ENCODE results near the gene SLC18A3.
A peak's percentile ranks its signal among the peaks of the same experiment; 100 is the strongest.

SLC18A3 gene

GRCh38 chr10:49610114-49610457 lies at the start of gene SLC18A3:
SLC18A3 (plus strand) TSS chr10:49610310; CDS start chr10:49610741, 431 bp downstream.
- DNase-seq = no peak

DNA sequence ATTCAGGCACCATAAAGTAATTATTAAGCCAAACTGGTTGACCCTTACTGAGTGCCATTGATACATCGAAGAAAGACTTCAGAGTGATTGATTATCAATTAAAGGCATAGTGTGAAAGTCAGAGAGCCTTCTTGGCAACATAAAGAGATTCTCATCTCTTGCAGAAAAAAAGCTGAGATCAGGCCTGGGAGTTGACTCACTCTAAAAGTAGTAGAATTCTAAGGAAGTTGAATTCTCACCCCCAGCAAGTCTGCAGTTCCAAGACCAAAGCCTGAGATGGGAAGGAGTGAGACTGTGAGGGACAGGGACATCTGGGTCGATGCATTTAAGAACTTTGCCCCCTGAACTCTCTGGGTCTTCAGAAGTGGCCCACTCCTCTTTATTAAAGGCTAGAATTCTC lies 49.6 kb upstream of the SLC18A3 start:
- no peak for DNase-seq

- DNase-seq = no peak
Observed at GRCh38 chr10:49562893-49563292, 47.2 kb upstream of the SLC18A3 start.

DNA sequence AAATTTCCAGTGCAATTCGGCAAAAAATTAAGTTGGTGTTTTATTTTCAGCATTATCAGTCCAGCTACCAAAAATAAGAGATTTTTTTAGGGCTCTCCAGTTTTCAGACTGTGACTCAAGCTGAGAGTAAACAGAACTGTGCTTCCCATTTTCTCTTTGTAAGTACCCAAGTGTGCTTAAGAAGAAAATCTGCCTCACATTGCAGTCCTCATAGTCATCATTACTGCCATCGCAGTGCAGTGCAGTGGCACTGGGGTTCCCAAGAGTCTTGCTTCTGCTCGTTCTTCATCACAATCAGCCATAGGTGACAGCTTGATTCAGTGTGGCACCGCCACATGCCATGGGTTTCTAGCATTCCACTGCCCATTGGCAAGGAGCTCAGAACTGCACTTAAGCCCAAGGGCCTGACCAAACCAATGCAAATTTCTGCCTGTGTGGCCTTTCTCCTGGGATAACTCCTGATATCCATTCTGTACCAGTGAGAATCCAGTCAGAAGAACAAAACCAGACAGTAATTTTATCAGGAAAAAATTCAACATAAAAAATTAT lies 45.6 kb upstream of the SLC18A3 start:
- DNase-seq = no peak

DNA sequence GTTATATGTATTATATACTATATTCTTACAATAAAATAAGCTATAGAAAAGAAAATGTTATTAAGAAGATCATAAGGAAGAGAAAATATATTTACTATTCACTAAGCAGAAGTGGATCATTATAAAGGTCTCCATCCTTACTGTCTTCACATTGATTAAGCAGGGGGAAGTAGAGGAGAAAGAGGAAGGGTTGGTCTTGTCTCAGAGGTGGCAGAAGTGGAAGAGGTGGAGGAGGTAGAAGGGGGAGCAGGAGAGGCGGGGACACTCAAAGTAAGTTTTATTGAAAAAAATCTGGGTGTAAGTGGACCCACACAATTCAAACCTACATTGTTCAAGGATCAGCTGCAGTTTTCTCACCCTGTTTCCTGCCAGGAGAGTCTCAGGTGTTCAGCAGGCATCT lies 42.3 kb upstream of the SLC18A3 start:
- DNase-seq = no peak

DNA sequence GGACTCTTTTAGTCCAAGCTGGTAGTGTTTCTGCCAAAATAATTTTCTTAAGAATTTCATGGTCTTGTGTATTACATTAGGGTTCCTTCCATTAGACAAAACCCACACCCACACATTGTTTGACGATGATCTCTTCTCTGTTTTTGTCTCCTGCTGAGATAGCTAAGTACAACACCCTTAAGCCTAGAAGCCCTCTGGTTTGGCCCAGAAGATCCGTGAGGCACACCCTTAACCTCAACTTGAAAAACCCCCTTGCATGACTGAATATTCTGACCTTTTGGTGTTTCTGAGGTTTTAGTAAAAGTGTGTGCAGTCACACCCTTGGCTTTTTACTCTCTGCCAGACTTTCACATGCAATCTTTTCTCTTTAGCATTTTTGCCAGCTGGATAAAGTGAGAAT lies 41.9 kb upstream of the SLC18A3 start:
- no peak for DNase-seq

DNA sequence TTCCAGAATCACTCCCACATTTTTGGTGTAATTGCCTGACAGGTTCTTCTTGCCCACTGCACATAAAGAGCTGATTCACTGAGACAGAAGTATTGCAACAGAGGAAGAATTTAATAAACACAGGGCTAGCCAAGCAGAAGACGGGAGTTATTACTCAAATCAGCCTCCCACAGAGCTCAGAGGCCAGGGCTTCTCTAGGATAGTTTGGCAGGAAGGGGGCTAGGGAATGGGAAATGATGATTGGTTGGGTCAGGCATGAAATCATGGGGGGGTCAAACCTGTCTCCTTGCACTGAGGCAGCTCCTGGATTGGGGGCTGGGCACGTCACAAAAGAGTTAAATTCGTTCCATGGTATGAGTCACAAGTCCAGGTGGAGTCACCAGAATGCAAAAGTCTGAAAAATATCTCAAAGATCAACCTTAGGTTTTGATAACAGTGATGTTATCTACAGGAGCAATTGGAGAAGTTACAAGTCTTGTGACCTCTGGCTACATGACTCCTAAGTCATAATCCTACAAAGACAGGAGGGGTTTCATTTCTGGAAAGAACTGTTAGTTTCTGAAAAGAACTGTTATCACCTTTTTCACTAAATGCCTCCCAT lies 41.0 kb upstream of the SLC18A3 start:
- DNase-seq = no peak

DNA sequence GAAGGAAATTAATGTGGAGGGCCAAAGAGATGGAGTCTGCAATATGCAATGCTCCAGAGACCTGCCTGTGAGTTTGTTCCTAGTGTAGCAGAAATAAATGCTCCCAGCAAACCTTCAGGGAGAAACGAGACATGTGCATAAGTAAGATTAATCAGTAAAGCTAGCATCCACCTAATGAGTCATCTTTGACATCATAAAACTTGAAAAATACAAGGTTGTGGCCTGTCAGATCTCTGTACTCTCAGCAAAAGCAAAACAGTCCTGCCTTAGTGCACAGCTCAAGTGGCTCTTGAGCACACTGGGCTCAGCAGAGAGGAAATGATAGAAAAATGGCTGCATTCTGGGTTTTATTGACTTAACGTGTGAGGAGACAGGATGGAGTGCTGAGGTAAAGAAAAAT lies 38.7 kb upstream of the SLC18A3 start:
- DNase-seq = no peak

GRCh38 chr10:49572594-49573114 lies 37.5 kb upstream of the SLC18A3 start:
- no peak for DNase-seq

DNA sequence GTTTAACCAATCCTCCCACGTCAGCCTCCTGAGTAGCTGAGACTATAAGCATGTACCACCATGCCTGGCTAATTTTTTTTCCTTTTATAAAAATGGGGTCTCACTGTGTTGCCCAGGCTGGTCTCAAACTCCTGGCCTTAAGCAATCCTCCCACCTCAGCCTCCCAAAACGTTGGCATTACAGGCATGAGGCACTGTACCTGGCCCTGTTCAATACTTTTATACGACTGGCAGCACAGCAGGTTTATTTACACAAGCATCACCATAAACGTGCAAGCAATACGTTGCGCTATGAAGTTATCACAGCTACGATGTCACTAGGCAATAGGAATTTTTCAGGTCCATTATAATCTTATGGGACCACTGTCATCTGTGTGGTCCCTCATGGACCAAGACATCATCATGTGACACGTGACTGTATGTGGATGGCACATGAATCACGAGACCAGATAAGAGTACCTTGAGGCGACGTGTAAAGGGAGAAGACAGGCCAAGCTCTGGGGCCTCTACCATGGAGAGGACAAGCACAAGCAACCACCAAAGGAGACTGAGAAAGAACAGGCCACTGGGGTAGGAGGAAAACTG lies 34.5 kb upstream of the SLC18A3 start:
- DNase-seq = no peak

DNA sequence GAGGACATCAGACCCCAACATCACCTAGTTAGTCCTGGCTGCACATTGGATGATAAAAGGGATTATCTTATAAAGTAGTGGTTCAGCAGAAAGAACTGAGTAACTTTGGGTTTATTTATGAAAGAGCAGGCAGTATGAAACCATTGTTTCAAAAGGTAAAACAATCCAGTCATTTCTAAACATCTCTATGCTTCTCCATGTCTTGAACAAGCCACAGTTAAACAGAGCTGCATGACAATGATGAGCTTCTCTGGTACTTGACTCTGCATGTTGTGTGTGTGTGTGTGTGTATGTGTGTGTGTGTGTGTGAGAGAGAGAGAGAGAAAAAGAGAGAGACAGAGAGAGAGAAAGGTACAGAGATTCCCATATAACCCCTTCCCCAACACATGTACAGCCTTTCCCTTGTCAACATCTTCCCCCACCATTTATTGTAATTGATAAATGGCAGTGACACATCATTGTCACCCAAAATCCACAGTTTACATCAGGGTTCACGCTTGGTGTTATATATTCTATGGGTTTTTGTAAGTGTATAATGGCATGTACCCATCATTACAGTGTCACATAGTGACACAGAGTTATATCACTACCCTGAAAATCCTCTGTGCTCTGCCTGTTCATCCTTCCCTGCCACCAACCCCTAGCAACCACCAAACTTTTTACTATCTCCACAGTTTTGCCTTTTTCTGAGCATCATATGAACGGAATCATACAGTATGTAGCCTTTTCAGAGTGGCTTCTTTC lies 32.8 kb upstream of the SLC18A3 start:
- no peak for DNase-seq

DNA sequence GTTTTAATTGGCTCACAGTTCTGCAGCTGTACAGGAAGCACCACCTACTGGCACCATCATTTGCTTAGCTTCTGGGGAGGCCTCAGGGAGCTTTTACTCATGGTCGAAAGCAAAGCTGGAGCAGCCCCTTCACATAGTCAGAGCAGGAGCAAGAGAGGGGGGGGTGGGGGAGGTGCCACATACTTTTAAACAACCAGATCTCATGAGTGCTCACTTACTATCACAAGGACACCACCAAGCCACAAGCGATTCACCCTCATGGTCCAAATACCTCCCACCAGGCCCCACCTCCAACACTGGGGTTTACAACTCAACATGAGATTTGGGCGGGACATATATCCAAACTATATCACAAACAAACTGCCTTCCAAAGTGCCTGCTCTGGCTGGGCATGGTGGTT lies 31.7 kb upstream of the SLC18A3 start:
- DNase-seq = no peak

GRCh38 chr10:49579621-49580020 lies 30.5 kb upstream of the SLC18A3 start:
- no peak for DNase-seq

DNA sequence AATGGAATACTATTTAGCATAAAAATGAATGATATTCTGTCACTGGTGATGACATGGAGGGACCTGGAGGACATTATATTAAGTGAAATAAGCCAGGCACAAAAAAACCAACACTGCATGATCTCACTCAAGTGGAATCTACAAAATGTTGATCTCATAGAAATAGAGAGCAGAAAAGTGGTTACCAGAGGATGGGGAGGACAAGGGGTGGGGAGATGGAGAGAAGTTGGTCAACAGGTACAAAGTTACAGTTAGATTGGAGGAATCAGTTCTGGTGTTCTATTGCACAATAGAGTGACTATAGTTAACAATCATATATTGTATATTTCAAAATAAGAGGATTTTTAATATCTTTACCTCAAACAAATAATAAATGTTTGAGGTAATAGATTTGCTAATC lies 24.7 kb upstream of the SLC18A3 start:
- no peak for DNase-seq

DNA sequence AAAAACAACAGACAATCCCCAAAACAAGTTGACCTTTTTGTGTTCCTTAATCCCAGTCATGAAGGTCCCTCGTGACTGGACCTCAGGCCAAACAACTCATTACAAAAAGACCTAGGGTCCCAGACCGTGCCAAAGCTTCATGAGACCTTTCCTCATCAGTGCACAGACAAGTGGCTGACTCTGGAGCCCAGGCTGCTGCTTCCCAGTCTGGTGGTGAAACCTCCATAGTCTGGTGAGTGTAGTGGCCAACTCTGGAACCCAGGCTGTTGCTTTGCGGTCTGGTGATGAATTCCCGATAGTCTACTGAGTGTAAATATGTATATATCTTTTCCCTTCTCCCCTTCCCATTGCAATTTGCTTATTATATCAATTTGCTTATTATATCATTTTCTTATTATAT lies 22.1 kb upstream of the SLC18A3 start:
- DNase-seq = no peak

GRCh38 chr10:49592726-49593563 lies 17.2 kb upstream of the SLC18A3 start:
- DNase-seq = no peak

- DNase-seq = no peak
Observed at GRCh38 chr10:49593564-49593875, 16.6 kb upstream of the SLC18A3 start.

DNA sequence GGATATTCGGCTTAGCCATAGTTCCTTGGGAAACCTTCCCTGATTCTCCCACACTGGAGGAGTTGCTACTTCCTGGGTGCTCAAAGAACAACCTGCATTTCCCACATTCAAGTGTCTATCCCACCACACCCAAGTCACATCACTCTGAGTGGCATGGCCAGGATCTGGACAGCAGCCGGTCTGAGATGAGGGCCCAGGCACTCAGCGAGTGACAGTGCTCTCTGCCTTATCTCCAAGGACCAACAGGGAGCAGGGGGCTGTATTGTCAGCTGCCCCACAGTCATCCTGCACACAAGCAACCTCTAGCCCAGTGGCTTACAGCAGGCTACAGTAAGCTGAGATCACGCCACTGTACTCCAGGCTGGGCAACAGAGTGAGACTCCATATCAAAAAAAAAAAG lies 16.1 kb upstream of the SLC18A3 start:
- no peak for DNase-seq

DNA sequence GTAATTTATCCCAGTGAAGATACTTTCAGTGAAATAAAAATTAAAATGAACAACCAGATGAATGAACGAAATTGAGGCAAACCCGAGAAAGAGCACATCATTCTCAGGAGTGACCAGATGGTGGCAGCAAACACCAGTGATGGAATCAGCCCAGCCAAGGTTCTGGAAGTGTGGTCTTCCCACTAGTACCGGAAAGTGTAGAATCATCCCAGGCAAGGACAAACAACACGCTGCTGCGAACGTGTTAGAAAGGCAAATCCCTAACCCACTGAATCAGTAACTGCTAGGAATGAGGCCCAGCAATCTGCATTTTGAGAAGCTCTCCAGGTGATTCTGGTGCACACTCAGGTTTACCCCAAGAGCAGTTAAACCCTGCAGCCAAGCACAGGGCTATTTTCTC lies 15.5 kb upstream of the SLC18A3 start:
- peak; percentile 30 for DNase-seq

DNA sequence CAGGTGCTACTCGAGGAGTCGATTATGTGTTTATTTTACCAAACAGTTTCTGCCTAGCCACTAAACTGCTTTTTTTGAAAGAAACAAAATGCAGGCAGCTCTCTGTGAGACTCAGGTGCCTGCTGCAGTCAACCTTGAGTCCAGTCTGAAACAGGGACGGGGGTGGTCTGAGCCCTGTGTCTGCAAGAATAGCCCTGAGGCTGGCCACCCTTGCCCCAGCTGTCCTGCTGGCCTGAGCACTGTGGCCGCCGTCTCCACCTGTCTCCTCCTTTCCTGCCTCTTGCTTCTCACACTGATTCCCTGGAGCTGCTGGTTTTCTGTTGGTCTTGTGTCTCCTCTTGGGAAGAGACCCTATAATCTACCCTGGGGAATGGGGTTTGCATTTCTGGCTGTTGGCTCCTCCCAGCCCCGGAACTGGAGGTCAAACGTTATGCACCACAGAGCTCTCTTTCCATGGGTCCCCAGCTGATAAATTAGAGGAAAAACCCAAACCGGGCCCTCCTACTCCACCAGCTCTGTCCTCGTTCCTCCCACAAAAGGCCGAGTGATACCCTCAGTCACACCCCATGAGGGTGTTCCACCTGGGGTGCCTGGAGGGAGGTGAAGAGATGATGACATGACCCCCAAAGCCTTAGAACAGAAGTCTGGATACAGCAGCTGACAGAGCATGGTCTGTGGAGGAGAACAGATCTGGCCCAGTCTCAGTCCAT lies 15.0 kb upstream of the SLC18A3 start:
- no peak for DNase-seq

- DNase-seq = no peak
Observed at GRCh38 chr10:49595713-49596492, 14.2 kb upstream of the SLC18A3 start.

- no peak for DNase-seq
Observed at GRCh38 chr10:49596493-49596809, 13.7 kb upstream of the SLC18A3 start.

Data from NCI-H2107 (cell line).